ENCODE results near the gene PSMD4.

DNA sequence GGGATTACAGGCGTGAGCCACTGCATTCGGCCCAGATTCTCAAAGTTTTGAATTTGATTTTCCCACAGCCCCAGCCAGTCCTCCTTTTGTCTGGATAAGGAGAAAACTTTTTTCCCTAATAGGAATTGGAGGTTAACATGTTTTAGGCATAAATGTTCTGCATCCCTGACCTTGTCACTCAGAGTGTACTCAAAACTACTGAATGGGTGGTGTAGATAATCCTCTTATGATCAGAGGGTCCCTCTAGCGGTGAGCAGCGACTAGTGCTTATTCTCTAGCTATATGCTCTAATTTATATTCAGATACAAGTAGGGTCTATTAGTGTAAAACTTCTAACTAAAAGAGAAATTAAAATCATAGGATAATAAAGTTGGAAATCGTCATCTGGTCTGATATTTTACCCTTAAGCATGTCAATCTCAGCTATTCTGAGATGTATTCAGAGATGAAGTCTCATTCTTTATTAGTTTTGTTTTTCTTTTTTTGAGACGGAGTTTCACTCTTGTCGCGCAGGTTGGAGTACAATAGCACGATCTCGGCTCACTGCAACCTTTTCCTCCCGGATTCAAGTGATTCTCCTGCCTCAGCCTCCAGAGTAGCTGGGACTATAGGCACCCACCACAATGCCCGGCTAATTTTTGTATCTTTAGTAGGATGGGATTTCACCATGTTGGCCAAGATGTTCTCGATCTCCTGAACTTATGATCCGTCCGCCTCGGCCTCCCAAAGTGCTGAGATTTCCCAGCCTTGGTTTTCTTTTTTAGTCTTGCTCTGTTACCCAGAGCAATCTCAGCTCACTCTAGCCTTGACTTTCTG, 2.7 kb upstream of the PSMD4 start:
- TF ChIP-seq POLR2A (IDR thresholded peaks at IDR 0.05; ENCODE audit: low read depth, low read length) (no peak), CTCF (IDR thresholded peaks at IDR 0.05; ENCODE audit: extremely low read depth in 1 of 2, insufficient read depth in 1 of 2, low read depth in 1 of 2, low read length in 2 of 2) (peak; percentile 65 to 72), EZH2 (IDR thresholded peaks at IDR 0.05; ENCODE audit: borderline replicate concordance, low read depth, low read length, severe bottlenecking) (no peak), MAX (IDR thresholded peaks at IDR 0.05; ENCODE audit: insufficient read depth, insufficient read length) (no peak), GATA2 (IDR thresholded peaks at IDR 0.05; ENCODE audit: insufficient read depth, insufficient read length, low read depth, low read length) (no peak)

Measured in endothelial cell of umbilical vein (primary cell).